Activated T-helper 9 cell treated with anti-CD3 and anti-CD28 coated beads, Interleukin-2, amount 50 U/mL, for 16 hours (primary cell): Measurements from ENCODE around the gene DOCK1.

Experiments
- DNase-seq: peaks from one replicate; pipeline ENCODE4 v3.0.0-alpha.2; 2020; ENCODE audit warnings: low read depth

DOCK1 gene

DNA sequence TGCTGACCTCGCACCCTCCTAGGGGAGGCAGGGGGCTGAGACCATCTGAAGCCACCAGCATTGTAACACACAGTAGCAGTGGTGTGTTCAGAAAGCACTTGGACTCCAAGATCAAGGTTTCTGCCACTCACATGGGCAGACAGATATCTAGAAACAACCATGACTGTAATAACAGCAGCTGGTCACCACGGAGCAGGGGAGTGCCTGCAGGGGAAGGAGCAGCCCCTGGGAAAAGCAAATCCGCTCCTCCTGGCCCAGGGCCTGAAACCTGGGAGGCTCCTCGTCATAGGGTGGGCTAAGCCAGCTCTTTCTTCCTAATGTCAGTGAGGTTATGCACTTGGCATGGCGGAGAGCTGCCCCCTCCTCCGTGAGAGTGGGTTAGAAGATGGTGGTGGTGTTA, 409.6 kb downstream of the DOCK1 start:
- no peak for DNase-seq

DNA sequence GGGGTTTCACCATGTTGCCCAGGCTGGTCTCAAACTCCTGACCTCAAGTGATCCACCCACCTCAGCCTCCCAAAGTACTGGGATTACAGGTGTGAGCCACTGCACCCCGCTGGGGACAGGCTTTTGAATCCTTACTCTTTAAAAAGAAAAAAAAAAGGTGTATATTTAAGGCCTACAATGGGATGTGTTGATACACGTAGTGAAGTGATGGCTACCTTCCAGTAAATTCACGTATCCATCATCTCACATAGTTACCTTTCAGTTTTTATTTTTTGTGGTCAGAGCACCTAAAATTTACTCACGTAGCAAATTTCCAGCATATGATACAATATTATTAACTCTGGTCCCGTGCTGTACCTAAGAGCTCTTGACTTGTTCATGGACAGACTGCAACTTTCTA, 410.7 kb downstream of the DOCK1 start:
- DNase-seq, result no peak

DNA sequence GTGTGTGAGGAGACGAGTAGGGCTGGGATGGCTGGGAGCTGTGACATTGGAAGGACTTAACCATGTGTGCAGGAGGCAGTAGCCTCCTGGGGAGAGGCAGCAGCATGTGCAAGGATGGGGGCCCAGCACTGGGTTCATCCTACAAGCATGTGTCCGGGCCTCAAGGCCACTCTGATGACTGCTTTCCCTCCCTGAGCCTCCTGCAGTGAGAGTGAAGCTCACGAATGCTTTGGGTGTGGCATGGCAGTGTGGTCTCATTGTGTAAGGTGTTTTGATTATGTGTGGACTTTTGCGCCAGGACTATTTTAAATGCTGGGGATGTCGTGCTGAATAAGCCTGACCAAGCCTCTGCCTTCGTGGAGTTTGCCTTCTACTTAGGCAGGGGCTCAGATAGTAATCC, 413.2 kb downstream of the DOCK1 start:
- DNase-seq, result no peak

DNA sequence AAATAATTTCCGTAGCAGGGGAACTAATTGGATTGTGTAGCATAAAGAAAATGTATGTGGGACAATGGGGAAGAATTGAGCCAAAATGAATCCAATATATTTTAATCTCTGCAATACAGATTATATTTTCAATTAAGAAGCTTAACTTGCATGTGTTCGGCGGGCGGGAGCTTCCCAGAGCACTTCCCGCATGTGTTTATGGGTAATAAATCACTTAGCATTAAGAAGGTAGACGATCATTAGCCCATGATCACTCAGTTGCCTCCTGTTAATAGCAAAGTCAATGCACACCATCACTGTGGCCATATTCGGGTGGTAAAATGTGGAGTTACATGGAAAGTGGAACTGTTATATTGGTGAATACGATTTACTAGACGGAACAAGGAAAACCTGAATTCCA, 414.0 kb downstream of the DOCK1 start:
- no peak for DNase-seq

DNA sequence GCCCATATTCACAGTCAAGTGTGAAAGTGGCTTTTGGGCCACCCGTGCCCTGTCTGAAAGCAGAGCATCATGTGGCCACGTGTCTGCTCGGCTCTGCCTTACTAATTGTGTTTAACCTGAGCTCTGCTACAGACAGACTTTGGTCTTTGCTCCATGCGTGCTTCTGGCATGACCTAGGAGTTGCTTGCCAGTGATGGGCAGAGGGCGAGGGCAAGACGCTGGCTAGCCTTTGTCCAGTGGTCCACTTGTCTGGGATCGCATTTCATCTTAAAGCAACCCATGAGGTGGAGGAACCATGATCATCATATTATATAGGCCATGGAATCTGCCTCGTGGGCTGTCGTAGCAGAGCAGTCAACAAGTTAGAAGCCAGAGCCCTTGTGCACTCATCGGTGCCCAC, 414.5 kb downstream of the DOCK1 start:
- DNase-seq, result no peak

DNA sequence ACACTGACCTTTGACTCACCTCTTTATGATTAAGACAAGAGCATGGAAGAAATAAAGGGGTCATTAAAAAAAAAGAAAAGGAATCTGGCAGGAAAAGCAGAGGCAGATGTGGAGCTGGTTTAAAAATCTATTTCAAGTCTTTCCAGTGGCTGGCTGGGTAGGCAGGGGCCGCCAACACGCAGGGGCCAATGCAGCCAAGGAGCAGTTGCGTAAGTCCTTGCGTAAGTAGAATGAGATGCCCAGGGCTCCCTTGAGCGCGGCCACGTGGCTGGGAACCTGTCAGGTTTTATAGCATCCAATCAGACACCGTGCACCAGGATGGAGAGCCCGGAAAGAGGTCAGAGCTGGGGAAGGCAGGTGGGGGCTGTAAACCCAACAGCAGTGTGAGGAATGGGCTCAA, 414.9 kb downstream of the DOCK1 start:
- DNase-seq, result no peak

DNA sequence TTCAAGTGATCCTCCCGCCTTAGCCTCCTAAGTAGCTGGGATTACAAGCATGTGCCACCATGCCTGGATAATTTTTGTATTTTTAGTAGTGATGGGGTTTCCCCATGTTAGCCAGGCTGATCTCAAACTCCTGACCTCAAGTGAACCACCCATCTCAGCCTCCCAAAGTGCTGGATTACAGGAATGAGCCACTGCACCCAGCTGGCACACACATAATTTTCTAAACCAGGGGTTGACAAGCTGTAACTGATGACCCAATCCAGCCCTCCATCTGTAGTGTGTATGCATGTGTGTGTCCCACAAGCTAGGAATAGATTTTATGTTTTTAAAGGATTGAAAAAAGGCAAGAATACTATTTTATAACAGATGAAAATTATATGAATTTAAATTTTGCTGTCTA, 417.1 kb downstream of the DOCK1 start:
- no peak for DNase-seq

DNA sequence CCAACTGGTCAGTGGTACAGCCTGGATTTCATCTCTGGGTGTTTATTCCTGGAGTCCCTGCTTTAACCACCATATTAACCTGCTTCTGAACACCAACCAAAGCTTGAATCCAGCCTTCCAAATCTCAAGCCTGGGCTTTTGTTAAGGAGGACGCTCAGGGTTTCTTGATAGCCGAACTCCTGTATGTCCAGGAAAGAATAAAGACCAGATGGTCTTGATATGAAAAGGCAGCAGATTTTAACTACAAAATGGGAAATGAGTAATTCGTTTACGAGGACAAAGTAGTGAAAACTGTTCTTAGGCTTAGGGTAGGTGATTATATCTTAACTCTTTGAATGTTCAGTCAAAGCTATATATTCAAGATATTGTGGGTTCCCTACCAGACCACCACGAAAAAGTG, 420.3 kb downstream of the DOCK1 start:
- DNase-seq, result no peak

DNA sequence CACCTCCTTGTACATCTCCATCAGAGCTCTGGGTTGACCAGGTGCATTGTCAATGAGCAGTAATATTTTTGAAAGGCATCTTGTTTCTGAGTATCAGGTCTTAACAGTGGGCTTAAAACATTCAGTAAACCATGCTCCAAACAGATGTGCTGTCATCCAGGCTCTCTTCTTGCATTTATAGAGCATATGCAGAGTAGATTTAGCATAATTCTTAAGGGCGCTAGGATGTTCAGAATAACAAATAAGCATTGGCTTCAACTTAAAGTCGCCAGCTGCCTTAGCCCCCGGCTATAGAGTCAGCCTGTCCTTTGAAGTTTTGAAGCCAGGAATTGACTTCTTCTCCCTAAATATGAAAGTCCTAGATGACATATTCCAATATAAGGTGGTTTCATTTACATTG, 421.7 kb downstream of the DOCK1 start:
- no peak for DNase-seq

DNA sequence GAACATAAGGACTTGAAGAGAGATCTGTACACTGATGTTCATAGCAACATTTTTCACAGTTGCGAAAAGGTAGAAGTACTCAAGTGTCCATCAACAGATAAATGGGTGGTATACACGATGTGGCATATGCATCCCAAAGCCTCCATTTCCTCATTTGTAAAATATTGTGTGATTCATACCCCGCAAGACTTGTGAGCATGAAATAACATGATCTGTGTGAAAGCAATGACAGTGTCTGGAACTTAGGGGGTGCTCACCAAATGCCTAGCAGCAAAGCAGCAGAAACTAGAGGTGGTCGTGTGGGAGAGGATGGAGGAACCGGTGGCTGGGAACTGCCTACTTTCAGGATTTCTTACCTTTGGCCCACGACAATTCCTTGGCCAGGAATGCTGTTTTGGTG, 426.5 kb downstream of the DOCK1 start:
- no peak for DNase-seq

DNA sequence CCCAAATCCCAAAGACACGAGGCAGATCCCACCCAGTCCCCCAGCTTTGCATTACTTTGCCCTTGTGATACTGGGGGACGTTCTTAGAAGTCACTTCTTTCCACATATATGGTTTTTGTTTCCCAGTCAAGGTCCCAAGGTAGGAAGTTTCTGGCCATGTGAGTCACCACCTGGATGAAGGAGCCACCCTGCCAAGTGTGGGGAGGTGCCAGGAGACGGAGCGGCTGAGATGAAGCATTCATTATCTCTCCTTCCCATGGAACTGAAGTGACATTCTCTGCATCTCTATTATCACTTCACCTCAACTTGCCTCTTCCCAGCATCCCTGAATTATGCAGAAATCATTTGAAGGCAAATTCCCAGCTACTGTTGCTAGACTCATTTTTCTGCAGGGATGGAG, 427.4 kb downstream of the DOCK1 start:
- no peak for DNase-seq

DNA sequence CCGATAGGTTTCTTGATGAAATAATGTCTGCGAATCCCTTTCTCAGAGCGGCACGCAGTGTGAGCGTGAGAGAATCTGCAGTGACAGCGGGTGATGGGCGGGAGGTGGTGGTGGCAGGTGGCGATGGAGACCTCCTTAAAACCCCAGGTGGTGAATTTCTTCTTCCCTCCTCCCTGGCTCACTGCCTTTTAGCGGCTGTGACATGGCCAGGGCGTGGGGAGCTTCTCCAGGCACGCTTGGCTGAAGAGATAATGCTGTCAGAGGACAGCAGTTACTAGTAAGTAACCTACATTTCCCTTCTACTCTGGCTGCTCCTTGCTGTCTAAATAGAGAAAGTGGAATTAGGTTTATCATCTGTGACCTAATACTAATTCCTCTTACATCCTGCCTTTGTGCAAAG, 432.6 kb downstream of the DOCK1 start:
- DNase-seq, result no peak

DNA sequence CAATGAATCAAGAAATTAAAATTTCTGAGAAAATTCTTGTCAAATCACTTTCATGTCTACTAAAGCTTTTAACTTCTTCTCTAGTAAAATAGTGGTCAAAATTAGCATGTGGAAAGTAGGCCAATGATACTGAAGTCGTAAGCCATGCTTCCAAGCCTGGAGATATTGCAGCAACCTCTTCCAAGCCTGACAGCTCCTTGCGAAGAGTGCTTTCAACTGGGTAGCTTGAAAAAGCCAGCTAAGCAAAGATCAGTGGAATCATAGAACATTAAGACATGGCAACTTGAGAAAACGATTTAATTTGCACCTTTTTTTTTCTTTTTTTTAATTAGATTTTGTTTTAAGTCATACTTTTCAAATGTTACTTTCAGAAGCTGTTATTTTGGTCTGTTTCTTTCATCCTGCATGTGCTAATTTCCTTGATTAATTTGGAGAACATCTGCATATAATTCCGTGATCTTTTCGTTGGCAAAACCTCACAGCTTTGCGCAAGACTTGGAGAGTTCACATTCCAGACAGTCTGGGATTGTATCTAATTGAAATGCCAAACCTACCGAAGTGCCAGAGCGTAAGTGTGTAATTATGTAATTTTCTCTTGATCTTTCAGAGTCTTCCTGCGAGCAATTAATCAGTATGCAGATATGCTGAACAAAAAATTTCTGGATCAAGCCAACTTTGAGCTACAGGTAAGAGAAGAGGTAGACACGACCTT, 433.3 kb downstream of the DOCK1 start:
- DNase-seq, result no peak

DNA sequence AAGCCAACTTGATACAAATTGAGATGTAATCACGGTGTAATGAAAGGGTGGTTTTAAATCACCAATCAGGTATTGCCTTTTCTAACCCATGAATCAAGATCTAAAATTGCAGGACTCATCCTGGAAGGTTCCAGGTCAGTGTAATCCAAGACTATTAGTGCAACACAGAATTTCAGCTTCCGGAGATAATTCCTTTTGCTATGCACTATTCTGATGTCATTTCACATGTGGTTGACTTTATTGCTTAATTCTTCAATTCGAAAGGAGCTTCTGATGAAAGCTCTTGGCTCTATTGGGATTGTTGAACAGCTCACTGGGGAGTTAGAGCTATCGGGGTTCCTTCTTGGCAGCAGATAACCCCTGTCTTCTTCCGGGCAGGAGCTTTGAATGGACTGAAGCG, 438.6 kb downstream of the DOCK1 start:
- no peak for DNase-seq

DNA sequence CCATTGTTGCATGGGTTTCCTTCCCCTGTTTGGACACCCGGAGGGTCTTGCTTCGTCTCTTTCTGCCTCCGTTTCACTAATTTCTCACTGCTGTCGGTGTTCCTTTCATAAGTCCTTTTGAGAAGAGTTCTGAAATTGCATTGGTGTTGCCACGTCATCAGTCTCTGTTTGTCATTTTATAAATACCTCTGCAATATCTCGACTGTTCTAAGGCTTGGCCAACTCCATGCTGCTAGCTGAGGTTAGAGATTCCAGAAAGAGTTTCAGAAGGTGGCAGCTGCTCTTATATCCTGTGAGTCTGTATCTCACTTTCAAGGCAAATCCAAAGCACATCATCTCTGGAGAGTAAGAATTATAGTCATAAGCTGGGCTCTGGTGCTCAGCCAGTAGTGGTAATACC, 439.1 kb downstream of the DOCK1 start:
- DNase-seq, result no peak

DNA sequence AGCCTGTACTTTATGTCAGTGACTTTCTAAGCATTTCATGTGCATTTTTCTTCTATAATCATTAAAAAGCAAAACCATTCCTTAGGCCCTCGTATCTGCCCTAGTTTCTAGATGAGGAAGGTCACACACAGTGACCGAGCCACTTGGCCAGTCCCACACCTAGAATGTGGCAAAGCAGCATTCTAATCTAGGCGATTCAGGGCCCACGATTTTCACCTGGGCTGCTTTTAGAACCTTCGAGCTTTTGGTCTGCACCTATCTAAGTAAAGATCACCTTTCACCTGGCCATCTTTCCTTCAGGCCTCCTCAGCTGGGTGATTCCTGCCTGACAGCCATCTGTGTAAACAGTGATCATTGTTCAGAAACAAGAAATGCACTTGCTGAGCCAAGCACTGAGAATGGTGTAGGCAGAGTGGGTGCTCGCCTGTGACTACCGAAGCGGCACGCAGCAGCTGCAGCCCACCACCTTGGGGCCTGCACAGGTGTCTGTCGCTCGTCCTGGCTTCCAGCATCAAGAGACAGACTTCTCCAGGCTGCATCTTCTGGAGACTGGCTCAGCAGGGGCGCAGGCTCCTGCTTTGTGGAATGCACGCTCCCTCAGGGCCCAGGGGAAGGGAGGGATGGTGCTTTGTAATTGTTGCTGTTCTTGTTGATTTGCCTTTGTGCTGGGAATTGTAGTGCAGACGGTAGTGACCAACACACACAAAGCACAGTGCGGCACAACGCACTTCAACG, 440.2 kb downstream of the DOCK1 start:
- DNase-seq, result no peak

DNA sequence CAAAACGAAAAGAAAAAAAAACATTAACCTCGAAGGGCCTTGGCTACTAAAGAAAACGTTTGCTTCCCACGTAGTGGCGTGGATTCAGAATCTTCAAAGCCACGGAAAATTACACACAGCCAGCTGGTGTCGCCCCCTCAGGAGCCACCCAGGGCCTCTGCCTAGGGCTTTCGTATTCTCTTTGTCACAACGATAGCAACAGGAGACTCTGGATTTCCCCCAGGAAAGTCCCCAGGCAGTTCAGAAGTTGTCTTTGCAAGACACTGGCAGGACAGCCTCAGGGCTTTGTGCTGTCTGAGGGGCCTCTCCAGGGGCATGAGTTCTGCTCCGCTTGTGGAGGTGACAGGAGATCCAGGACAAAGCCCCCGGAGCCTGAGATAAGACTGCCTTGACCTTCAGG, 441.4 kb downstream of the DOCK1 start:
- DNase-seq, result no peak

DNA sequence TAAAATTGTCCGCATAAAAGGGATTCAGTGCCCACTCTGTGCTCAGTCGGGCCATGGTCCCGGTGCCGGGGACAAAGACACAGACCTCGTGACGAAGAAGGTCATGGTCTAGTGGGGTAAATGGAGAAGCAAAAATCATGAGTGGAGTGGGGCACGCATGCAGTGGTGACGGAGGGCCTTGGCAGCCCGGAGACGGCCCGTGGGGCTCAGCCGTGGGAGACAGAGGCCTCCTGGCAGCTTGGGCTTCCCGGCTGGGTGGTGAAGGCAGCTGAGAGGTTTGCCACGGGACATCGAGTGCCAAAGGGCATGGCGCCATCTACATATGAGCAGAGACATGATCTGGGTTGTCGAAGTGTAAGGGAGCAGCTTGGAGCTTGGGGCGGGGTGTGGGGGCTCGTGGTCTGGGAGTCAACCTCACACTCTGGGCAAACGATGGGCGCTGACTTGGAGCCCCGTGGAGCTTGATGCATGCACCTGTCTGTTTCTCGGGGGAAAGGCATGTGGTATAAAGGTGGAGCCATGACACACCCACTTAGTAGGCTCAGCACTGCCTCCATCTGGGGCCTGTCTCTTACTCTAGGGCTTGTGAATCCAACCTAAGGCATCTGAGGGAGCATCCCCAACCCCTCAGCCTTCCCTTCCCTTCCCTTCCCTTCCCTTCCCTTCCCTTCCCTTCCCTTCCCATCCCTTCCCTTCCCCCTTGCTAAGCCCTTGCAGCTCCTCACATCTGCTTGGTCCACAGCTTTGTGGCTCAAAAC, 442.2 kb downstream of the DOCK1 start:
- no peak for DNase-seq

DNA sequence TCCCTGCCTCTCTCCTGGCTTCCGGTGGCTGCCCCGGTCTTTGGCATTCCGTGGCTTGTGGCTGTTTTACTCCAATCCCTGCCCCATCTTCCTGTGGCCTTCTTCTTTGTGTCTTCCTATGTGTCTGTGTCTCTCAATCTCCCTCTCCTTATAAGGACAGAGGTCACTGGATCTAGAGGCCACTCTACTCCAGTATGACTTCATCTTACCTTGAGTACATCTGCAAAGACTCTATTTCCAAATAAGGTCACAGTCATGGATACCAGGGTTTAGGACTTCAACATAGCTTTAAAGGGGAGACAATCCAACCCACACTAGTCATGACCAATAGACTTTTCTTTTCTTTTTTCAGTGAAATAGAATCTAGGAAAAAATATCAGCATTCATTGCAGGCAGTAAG, 444.5 kb downstream of the DOCK1 start:
- DNase-seq, result no peak

DNA sequence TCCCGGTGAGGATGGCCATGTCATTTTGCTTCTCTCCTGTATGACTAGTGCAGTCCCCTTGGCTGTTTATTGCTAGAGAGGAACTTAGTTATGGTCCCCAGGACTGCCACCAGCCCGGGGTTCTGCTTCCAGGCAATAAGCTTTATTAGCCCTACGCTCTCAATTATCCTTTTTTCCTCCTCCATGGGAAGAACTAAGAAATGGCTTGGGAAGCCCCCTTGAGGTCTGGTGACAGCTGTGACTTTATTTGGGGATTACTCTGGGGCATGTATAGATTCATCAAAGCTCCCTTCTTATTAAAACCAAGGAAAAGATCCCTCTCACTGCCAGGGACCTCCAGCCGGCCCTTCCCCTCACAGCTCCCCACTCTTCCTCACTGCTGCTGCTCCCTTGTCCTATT, 446.3 kb downstream of the DOCK1 start:
- DNase-seq, result no peak

DNA sequence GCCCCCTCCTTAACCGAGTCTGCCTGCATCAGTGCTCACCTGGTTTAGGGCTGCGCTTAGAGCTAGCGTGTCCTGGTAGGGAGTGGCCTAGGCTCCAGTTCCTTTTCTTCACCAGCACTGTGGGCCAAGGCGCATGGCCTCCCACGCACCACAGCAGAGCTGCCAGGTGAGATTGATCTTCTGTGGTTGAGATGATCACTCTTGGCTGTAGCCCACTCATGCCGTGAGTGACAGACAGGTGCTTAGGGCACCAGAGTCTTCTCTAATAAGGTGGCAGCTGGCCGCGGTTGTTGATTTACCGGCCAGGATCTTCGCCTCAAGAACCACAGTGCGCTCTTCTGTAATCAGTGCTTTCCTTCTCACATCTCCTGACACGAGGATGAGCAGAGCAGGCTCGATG, 448.3 kb downstream of the DOCK1 start:
- DNase-seq, result no peak

DNA sequence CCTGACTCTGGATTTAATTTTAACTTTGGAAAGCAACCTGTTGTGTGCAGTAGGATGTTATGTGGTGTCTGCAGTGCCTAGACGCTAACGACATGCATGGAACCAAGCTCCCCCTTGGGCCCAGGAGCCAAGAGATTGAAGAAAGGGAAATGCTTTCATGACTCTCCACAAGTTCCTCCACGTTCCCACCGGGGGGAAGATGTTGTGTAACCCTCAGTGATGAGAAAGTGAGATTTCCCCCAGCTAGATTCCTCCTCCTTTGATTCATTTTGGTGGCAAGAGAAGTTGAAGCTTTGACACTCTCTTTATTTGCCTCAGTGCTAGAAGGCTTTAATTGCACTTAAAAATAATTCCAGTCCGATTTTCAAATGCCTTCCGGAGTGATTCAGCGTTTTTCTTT, 449.0 kb downstream of the DOCK1 start:
- DNase-seq, result no peak

DNA sequence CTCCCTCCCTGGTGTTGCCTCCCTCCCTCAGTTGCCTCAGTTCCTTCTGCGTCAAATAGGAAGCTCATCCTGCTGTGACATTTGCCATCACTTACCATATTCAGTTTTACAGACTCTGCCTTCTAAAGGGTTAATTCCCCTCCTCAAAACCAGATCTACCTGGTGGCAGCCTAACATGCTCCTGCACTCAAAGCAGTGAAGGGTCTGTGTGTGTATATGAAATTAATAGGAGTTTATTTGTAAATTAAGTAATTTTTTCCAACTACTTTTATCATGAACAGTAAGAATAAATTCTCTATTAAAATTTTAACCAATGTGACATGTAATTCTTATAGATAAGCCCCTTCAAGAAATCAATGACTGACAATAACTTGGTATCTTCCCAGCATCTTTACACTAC, 449.8 kb downstream of the DOCK1 start:
- no peak for DNase-seq
